BJ (cell line): ENCODE results near the gene DEK. TPM values are rescaled to one million over a fixed set of nuclear protein-coding genes. Genes with fewer than 3 reads are reported as not detected.

ENCODE experiments used
- CTCF ChIA-PET: fragments of 350-600 bp; formaldehyde crosslinking; extraction: SDS; loops from one replicate; lab custom pipeline; 2021; ENCODE audit warnings: antibody characterized with exemption, inconsistent platforms; lab: Yijun Ruan, JAX
- POLR2A ChIA-PET: fragments of 300-600 bp; sonication (Branson Sonifier 250); formaldehyde crosslinking; extraction: SDS; loops from one replicate; lab custom pipeline; 2021; ENCODE audit warnings: antibody characterized with exemption; lab: Charles Lee
- DNase-seq: peaks from one replicate; pipeline ENCODE4 v3.0.0-alpha.2; 2011; ENCODE audit warnings: low read depth
- H3K27me3 ChIP-seq: 2 replicates; pipeline ENCODE4 v1.6.0; 2011; ENCODE audit warnings: low read length; ENCODE audit not compliant: control insufficient read depth, insufficient read depth
- H3K36me3 ChIP-seq: 2 replicates; pipeline ENCODE4 v1.5.1; 2011; ENCODE audit warnings: low read length; ENCODE audit not compliant: control insufficient read depth, insufficient read depth
- H3K4me3 ChIP-seq: 2 replicates; pipeline ENCODE4 v1.5.1; 2011; ENCODE audit warnings: low read depth, mild to moderate bottlenecking, control low read depth, low read length
- polyA plus RNA-seq: library from polyadenylated mRNA; depleted of rRNA; stranded (reverse); fragments of >200 nt; gene quantifications from 2 replicates; pipeline ENCODE4 v1.2.3, GENCODE V29; 2011
- TF ChIP-seq, protein P1 (sequence below): IDR thresholded peaks from 2 replicates; pipeline ENCODE4 v1.5.1; 2011; ENCODE audit warnings: low read depth, mild to moderate bottlenecking, control low read depth, inconsistent platforms, low read length, moderate library complexity; ENCODE audit not compliant: insufficient read depth

The DEK gene
- polyA plus RNA-seq, 1 experiment = 29.2 TPM

DNA sequence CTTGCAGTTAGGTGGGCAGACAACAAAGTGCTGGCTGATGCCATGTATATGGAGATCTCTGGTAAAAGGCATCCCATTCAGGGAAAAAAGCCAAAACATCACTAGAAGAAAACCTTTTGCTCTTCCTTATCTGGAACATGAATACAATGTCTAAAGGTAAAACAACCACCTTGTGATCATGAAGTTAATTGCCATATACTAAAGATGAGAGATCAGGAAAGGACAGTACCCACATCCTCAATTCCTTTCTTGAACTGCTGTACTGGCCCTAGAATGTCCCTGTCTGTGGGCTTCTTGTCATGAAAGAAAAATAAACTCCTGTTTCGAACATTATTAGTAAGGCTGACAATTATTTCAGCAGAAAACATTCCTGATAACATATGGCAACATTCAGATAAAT lies 19.3 kb downstream of the DEK start:
- TF ChIP-seq, protein P1, sequence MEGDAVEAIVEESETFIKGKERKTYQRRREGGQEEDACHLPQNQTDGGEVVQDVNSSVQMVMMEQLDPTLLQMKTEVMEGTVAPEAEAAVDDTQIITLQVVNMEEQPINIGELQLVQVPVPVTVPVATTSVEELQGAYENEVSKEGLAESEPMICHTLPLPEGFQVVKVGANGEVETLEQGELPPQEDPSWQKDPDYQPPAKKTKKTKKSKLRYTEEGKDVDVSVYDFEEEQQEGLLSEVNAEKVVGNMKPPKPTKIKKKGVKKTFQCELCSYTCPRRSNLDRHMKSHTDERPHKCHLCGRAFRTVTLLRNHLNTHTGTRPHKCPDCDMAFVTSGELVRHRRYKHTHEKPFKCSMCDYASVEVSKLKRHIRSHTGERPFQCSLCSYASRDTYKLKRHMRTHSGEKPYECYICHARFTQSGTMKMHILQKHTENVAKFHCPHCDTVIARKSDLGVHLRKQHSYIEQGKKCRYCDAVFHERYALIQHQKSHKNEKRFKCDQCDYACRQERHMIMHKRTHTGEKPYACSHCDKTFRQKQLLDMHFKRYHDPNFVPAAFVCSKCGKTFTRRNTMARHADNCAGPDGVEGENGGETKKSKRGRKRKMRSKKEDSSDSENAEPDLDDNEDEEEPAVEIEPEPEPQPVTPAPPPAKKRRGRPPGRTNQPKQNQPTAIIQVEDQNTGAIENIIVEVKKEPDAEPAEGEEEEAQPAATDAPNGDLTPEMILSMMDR = no peak
- DNase-seq = no peak
- Histone ChIP-seq H3K27me3 (no peaks in the 10 kb centered on the region), H3K36me3 (peaks cover 3% of the 10 kb centered on the region), H3K4me3 (no peak overlapping the region)
- POLR2A ChIA-PET = no interaction called here
- CTCF ChIA-PET = interaction anchor here (1.2 kb wide), 1 partner anchor 322 kb away, joined by 3 read pairs; no protein-coding TSS in a partner anchor

DNA sequence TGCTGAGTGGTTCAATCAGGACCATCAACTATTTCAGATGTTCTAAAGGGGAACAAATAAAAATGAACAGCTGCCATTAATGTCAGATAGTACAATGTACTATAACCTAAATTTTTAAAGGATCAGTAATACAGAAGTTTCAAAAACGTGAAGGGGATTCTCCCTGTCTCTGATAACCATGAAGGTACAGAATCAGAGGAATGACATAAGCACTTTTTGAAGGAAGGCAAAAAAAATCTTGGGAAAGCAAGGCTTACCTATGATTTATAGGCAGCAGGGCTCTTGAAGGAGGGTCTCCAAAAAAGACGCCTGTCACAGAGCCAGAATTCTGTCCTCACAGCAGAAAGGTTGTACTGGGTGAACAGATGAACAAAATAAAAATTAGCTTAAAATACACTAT lies 20.1 kb downstream of the DEK start:
- Histone ChIP-seq H3K4me3 (no peak overlapping the region), H3K27me3 (no peaks in the 10 kb centered on the region), H3K36me3 (peaks cover 3% of the 10 kb centered on the region)
- TF ChIP-seq, protein P1 = no peak
- no peak for DNase-seq
- CTCF ChIA-PET = interaction anchor here (1.2 kb wide), 1 partner anchor 321 kb away, joined by 3 read pairs; no protein-coding TSS in a partner anchor
- POLR2A ChIA-PET = interaction anchor here (0.6 kb wide), 1 partner anchor 64 kb away, joined by 11 read pairs; no protein-coding TSS in a partner anchor

DNA sequence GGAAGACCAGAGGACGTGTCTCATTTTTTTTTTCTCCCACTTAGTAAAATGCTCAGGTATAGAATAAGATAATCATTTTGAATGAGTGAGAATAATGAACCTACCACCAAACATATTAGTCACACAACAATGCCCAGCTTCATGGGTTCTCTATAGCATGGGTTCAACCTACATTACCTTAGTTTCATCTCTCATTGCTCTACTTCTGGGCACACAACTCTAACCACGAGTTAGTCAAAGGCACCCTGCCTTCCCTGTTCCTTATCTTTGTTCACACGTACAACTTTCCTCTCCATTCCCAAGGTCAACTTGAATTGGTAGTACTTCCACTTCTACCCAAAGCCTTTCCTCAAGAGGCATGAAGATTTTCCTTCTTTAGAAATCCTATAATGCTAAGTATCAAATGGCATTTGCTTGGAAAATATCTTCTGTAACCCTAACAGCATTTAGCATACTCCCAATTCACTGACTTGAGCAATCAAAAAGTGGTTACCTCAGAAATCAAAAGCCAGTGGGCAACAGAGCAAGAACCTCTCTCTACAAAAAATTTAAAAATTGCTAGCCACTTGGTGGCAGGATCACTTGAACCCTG lies 20.9 kb downstream of the DEK start:
- Histone ChIP-seq H3K36me3 (peaks cover 3% of the 10 kb centered on the region), H3K4me3 (no peak overlapping the region), H3K27me3 (no peaks in the 10 kb centered on the region)
- no peak for DNase-seq
- TF ChIP-seq, protein P1 = no peak
- ChIA-PET POLR2A (no interaction called here), CTCF (no interaction called here)

DNA sequence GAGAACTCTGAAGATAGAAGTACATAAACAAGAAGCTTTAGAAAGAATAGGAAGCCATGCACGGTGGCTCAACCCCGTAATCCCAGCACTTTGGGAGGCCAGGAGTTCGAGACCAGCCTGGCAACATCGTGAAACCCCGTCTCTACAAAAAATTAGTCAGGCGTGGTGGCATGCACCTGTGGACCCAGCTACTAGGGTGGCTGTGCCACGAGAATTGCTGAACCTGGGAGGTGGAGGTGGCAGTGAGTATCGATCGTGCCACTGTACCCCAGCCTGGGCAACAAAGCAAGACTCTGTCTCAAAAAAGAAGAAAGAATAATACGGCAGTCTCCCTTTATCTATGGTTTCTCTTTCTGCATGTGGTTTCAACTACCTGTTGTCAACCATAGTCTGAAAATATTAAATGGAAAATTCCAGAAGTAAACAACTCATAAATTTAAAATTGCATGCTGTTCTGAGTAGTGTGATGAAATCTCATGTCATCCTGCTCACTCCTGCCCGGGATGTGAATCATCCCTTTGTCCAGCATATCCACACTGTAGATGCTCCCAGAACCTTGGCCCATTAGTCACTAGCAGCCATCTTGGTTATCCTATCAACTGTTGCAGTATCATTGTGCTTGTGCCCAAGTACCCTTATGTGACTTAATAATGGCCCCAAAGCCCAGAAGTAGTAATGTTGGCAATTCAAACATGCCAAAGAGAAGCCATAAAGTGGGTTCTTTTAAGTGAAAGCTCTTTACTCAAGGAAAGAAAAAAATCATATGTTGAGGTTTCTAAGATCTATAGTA lies 22.1 kb downstream of the DEK start:
- no peak overlapping the region for H3K4me3 ChIP-seq
- ChIA-PET CTCF (interaction anchor here (1.3 kb wide), 1 partner anchor 9 kb away, joined by 5 read pairs; no protein-coding TSS in a partner anchor), POLR2A (interaction anchor here (0.6 kb wide), 1 partner anchor 66 kb away, joined by 4 read pairs; no protein-coding TSS in a partner anchor)
- DNase-seq = peak; percentile 63
- peaks cover 3% of the 10 kb centered on the region for H3K36me3 ChIP-seq
- TF ChIP-seq, protein P1 = no peak
- H3K27me3 ChIP-seq = no peaks in the 10 kb centered on the region
